Measurements from ENCODE around the gene ANKS3. TPM values are rescaled to one million over a fixed set of nuclear protein-coding genes. Genes with fewer than 3 reads are reported as not detected.
A peak's percentile ranks its signal among the peaks of the same experiment; 100 is the strongest.

The ANKS3 gene
- total RNA-seq, 4 donors from 2014 or later, result 10.4 to 28.8 (median 17.4) TPM

DNA sequence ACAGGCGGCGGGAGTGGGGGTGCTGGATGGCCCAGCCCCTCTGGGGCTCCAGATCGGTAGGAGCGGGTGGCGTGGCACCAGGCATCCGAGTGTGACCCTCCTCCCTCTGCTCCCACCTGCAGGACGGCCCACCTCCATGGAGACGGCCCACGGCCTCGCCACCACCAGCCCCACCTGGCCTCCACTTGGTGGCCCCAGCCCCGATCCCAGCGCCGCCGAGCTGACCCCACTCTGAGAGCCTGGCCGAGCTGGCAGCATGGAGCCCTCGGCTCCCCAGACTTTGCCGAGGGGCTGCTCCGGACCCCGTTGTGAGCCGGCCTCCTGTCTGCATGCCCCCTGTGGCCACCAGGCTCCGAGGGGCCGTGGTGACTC lies 45.4 kb downstream of the ANKS3 start:
- H3K4me3 ChIP-seq (ENCODE audit: low read depth, poor library complexity, severe bottlenecking), result no peak overlapping the region
- no peak for DNase-seq (ENCODE audit: low spot score in 2 of 2)
- WGBS, 2 donors, result 93 to 94% methylated on average over 8 to 22 of the region's 22 CpGs
- intact Hi-C loops (cut with DNase I; ENCODE audit: low total_unique reads), result no loop called here
- TF ChIP-seq, protein P1, sequence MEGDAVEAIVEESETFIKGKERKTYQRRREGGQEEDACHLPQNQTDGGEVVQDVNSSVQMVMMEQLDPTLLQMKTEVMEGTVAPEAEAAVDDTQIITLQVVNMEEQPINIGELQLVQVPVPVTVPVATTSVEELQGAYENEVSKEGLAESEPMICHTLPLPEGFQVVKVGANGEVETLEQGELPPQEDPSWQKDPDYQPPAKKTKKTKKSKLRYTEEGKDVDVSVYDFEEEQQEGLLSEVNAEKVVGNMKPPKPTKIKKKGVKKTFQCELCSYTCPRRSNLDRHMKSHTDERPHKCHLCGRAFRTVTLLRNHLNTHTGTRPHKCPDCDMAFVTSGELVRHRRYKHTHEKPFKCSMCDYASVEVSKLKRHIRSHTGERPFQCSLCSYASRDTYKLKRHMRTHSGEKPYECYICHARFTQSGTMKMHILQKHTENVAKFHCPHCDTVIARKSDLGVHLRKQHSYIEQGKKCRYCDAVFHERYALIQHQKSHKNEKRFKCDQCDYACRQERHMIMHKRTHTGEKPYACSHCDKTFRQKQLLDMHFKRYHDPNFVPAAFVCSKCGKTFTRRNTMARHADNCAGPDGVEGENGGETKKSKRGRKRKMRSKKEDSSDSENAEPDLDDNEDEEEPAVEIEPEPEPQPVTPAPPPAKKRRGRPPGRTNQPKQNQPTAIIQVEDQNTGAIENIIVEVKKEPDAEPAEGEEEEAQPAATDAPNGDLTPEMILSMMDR (IDR thresholded peaks at IDR 0.05), result no peak
- TF ChIP-seq POLR2A (IDR thresholded peaks at IDR 0.05), result no peak

DNA sequence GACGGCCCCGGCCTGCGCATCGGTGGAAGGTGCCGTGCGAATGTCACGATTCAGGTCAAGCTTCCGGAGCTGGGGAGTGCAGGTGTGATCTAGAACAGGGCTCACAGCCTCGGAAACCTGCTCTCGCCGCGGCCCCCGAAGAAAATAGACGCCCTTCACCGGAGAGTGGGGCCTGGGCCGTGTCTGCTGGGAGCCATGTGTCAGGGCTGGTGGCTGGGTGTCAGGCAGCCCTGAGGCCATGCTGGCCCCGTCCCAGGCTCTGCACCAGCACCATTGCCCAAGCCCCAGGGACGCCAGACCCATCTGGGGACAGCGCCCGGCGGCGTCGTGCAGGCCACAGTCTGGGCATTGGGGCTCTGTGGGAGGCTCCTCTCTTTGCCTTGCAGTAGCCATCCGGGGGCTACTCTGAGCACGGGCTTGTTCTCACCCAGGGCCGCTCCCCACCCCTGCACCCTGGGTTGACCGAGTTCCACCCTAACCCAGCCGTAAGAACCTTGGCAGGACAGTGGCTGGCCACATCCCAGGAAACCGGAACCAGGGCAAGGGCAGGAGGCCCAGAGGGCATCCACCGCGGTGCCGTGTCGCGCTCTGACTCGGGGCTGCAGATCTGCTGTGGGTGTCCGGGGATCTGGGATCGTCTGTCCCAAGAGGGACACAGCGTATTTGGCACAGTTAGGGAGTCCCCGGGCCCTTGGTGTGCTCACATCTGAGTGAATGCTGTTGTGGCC lies 46.0 kb downstream of the ANKS3 start:
- TF ChIP-seq, protein P1 (IDR thresholded peaks at IDR 0.05), result no peak
- no peak for TF ChIP-seq POLR2A (IDR thresholded peaks at IDR 0.05)
- H3K4me3 ChIP-seq (ENCODE audit: low read depth, poor library complexity, severe bottlenecking), result no peak overlapping the region
- DNase-seq (ENCODE audit: low spot score in 2 of 2), result peak in 1 of 2 donors; percentile 83
- 84 to 87% methylated on average over 30 to 35 of the region's 39 CpGs for WGBS, 2 donors
- intact Hi-C loops (cut with DNase I; ENCODE audit: low total_unique reads), result no loop called here

DNA sequence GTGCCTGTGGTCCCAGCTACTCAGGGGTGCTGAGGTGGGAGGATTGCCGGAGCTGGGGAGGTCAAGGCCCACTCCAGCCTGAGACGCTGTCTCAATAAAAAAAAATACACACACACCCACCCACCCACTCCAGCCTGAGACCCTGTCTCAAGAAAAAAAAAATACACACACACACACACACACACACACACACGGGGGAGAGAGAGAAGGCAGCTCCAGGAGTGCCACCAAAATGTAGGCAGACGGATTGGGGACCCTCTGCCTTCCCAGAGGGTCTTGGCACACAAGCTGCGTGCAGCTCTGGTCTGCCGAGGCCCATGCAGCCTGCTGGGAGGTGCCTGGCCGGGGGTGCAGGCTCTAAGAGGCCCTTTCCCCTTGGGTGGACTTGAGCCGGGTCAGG lies 46.7 kb downstream of the ANKS3 start:
- TF ChIP-seq, protein P1 (IDR thresholded peaks at IDR 0.05), result no peak
- no peak for TF ChIP-seq POLR2A (IDR thresholded peaks at IDR 0.05)
- intact Hi-C loops (cut with DNase I; ENCODE audit: low total_unique reads), result no loop called here
- 79 to 91% methylated on average over 6 to 8 of the region's 8 CpGs for WGBS, 2 donors

DNA sequence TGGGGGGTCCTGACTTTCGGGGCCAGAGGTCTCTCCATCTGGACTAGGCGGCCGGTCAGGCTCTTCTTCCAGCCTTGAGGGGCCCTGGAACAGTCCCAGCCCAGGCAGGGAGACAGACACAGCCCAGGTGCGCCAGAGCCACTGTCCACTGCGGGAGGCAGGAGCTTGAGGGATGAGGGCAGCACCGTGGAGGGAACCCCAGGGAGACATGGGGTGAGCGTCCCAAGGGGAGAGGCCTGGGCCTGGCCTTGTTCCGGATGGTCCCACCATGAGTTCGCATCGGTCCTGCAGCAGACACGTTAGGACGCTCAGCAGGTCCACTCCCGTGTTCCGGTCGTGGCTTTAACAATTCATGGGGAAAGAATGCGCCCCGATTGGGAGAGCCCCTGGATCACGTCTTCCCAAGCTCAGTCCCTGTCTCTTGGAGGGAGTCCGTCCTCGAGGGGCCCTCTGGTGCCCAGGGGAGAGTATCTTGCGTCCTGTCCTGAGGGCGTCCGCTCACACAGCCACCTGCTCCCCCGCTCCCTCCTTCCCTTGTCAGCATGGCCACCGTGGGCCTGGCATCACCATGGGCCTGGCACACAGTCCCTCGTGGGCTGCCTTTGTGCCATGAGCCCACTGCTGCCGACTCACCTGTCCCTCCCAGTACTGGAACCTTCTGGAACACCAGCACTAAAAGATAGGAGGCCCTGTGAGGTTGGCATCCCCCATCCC lies 47.4 kb downstream of the ANKS3 start:
- 84 to 89% methylated on average over 24 to 26 of the region's 27 CpGs for WGBS, 2 donors
- intact Hi-C loops (cut with DNase I; ENCODE audit: low total_unique reads), result no loop called here
- no peak for TF ChIP-seq POLR2A (IDR thresholded peaks at IDR 0.05)
- TF ChIP-seq, protein P1 (IDR thresholded peaks at IDR 0.05), result no peak
- no peak overlapping the region for H3K4me3 ChIP-seq (ENCODE audit: low read depth, poor library complexity, severe bottlenecking)
- no peak for DNase-seq (ENCODE audit: low spot score in 2 of 2)

More for the DNA sequence above, 46.7 kb downstream of the ANKS3 start:
- no peak for DNase-seq (ENCODE audit: low spot score in 2 of 2)
- H3K4me3 ChIP-seq (ENCODE audit: low read depth, poor library complexity, severe bottlenecking), result no peak overlapping the region

DNA sequence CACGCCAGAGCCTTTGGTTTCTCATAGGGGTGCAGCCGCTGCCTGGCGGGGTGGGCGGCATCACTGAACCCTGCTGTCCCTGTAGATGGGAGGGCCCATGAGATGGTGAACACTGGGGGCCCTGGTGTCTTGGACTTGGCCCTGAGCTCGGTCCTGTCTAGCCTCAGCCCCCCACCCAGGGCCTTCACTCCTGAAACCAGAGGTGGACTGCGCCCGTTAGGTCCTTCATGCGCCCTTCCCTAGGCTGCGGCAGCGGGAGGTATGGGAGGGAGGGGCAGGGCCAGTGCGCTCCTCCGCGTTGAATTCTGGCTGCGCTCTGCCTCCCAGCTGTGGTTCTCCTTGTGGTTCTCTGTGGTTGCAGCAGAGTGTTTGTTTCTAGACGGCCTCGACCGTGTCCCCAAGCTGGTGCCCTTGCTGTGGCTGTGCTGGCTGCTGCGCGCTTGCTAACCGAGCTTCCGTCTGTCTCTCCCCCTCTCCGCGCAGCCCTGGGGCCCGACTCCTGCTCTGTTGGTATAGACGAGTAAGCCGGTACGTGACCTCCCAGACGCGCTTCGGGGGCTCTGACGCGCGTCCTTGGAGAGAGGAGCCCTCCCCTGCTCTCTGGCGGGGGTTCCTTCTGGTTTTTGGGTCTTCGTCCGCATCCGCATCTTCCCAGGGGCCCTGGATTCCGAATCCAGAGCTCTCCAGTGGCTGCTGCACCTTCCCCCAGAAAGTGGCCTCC lies 48.1 kb downstream of the ANKS3 start:
- no peak for TF ChIP-seq POLR2A (IDR thresholded peaks at IDR 0.05)
- TF ChIP-seq, protein P1 (IDR thresholded peaks at IDR 0.05), result no peak
- intact Hi-C loops (cut with DNase I; ENCODE audit: low total_unique reads), result no loop called here
- no peak for DNase-seq (ENCODE audit: low spot score in 2 of 2)
- no peak overlapping the region for H3K4me3 ChIP-seq (ENCODE audit: low read depth, poor library complexity, severe bottlenecking)
- WGBS, 2 donors, result 93 to 97% methylated on average over 38 of the region's 38 CpGs
